Measurements from ENCODE around the gene TRPC6. TPM values are rescaled to one million over a fixed set of nuclear protein-coding genes. Genes with fewer than 3 reads are reported as not detected.
A peak's percentile ranks its signal among the peaks of the same experiment; 100 is the strongest.

TRPC6 gene
- total RNA-seq, 1 donor from 2014 or later: 5.6 TPM

GRCh38 chr11:101435408-101435973 is 148.3 kb downstream of the TRPC6 start:
- Histone ChIP-seq H3K27ac (peak overlapping the region; percentile 15), H3K27me3 (no peaks in the 10 kb centered on the region), H3K36me3 (no peaks in the 10 kb centered on the region), H3K4me1 (peaks cover 23% of the 10 kb centered on the region), H3K4me3 (no peak overlapping the region), H3K9me3 (no peaks in the 10 kb centered on the region)
- no peak for TF ChIP-seq POLR2AphosphoS5 (IDR thresholded peaks at IDR 0.05; ENCODE audit: insufficient read depth in 1 of 2, low read depth in 1 of 2)
- TF ChIP-seq POLR2A (IDR thresholded peaks at IDR 0.05): no peak
- no peak for TF ChIP-seq CTCF (IDR thresholded peaks at IDR 0.05)
- intact Hi-C loops (cut with DNase I): no loop called here
- DNase-seq (ENCODE audit: extremely low spot score in 2 of 2): no peak

GRCh38 chr11:101434026-101434643 is 149.7 kb downstream of the TRPC6 start:
- Histone ChIP-seq H3K4me1 (peaks cover 23% of the 10 kb centered on the region), H3K9me3 (no peaks in the 10 kb centered on the region), H3K36me3 (no peaks in the 10 kb centered on the region), H3K4me3 (no peak overlapping the region), H3K27me3 (no peaks in the 10 kb centered on the region), H3K27ac (peak overlapping the region; percentile 17)
- intact Hi-C loops (cut with DNase I): no loop called here
- TF ChIP-seq POLR2AphosphoS5 (IDR thresholded peaks at IDR 0.05; ENCODE audit: insufficient read depth in 1 of 2, low read depth in 1 of 2) (no peak), POLR2A (IDR thresholded peaks at IDR 0.05) (no peak), CTCF (IDR thresholded peaks at IDR 0.05) (no peak)
- DNase-seq (ENCODE audit: extremely low spot score in 2 of 2): no peak

DNA sequence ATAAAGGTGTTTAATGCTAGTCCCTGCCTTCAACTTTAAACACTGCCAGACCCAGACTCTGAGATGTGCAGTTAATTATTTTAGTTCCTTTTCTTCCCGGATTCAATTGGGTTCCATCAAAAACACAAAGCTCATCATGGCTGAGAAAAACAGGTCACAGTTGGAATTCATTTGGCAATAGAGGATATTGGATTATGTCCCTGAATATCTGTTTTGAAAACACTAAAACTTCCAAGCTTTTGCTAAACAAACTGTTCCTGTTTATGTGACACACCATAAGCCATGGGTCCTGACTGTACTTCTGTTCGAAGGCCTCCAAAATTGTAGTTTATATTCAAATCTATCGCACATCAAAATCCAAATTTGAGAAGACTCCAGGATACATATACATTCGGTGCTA is 150.7 kb downstream of the TRPC6 start:
- H3K27me3 ChIP-seq: no peaks in the 10 kb centered on the region
- peak overlapping the region; percentile 17 for H3K27ac ChIP-seq
- H3K4me3 ChIP-seq: no peak overlapping the region
- intact Hi-C loops (cut with DNase I): no loop called here
- H3K9me3 ChIP-seq: no peaks in the 10 kb centered on the region
- no peaks in the 10 kb centered on the region for H3K36me3 ChIP-seq
- TF ChIP-seq POLR2A (IDR thresholded peaks at IDR 0.05) (no peak), CTCF (IDR thresholded peaks at IDR 0.05) (no peak), POLR2AphosphoS5 (IDR thresholded peaks at IDR 0.05; ENCODE audit: insufficient read depth in 1 of 2, low read depth in 1 of 2) (no peak)
- H3K4me1 ChIP-seq: peaks cover 23% of the 10 kb centered on the region
- DNase-seq (ENCODE audit: extremely low spot score in 2 of 2): no peak

- no peak for DNase-seq (ENCODE audit: extremely low spot score in 2 of 2)
- H3K9me3 ChIP-seq: no peaks in the 10 kb centered on the region
- TF ChIP-seq POLR2A (IDR thresholded peaks at IDR 0.05): no peak
- no peak for TF ChIP-seq CTCF (IDR thresholded peaks at IDR 0.05)
- TF ChIP-seq POLR2AphosphoS5 (IDR thresholded peaks at IDR 0.05; ENCODE audit: insufficient read depth in 1 of 2, low read depth in 1 of 2): no peak
- no peak overlapping the region for H3K27ac ChIP-seq
- no peak overlapping the region for H3K4me3 ChIP-seq
- no peaks in the 10 kb centered on the region for H3K27me3 ChIP-seq
- intact Hi-C loops (cut with DNase I): no loop called here
- H3K4me1 ChIP-seq: peaks cover 7% of the 10 kb centered on the region
- H3K36me3 ChIP-seq: no peaks in the 10 kb centered on the region
Measured at GRCh38 chr11:101429703-101430540, 153.9 kb downstream of the TRPC6 start.

Measured in vagina (tissue), 2 donors.